Epidermal melanocyte (primary cell): ENCODE results near the gene LCN12.

Experiments
- DNase-seq: peaks from one replicate; pipeline ENCODE4 v3.0.0; 2011; ENCODE audit warnings: low spot score; ENCODE audit not compliant: insufficient read length

Gene LCN12

GRCh38 chr9:136972335-136972734 is 20.3 kb downstream of the LCN12 start:
- no peak for DNase-seq

GRCh38 chr9:136972743-136973142 is 20.7 kb downstream of the LCN12 start:
- no peak for DNase-seq

GRCh38 chr9:136973618-136974617 is 21.8 kb downstream of the LCN12 start:
- no peak for DNase-seq

- no peak for DNase-seq
These were observed 22.9 kb downstream of the LCN12 start for GRCh38 chr9:136974817-136975535.

GRCh38 chr9:136975644-136976043 is 23.6 kb downstream of the LCN12 start:
- DNase-seq = no peak

- DNase-seq = no peak
These were observed 25.1 kb downstream of the LCN12 start, which contains the start of gene PTGDS for GRCh38 chr9:136977223-136977622. TSS of gene PTGDS (plus strand) at chr9:136977504. CDS start at chr9:136977579, 75 bp downstream.

- DNase-seq = no peak
These were observed 25.6 kb downstream of the LCN12 start for GRCh38 chr9:136977649-136978072.

- DNase-seq = peak; percentile 94
These were observed 26.2 kb downstream of the LCN12 start for GRCh38 chr9:136978073-136978864.

GRCh38 chr9:136978865-136979544 is 26.9 kb downstream of the LCN12 start:
- no peak for DNase-seq

GRCh38 chr9:136979769-136980587 is 27.9 kb downstream of the LCN12 start:
- DNase-seq = no peak

GRCh38 chr9:136980669-136981478 is 28.8 kb downstream of the LCN12 start:
- DNase-seq = no peak

- no peak for DNase-seq
These were observed 29.6 kb downstream of the LCN12 start for GRCh38 chr9:136981588-136982231.

- no peak for DNase-seq
These were observed 30.4 kb downstream of the LCN12 start, which contains the start of gene LCNL1 for GRCh38 chr9:136982232-136983051. TSS of gene LCNL1 (plus strand) at chr9:136982993. CDS start at chr9:136983587, 594 bp downstream.

- DNase-seq = no peak
These were observed 31.1 kb downstream of the LCN12 start for GRCh38 chr9:136983167-136983566.

- DNase-seq = no peak
These were observed 31.7 kb downstream of the LCN12 start for GRCh38 chr9:136983656-136984314.

- no peak for DNase-seq
These were observed 32.5 kb downstream of the LCN12 start for GRCh38 chr9:136984464-136985026.
